A673 (cell line): ENCODE measurements around the gene KCNQ1. TPM values are rescaled to one million over a fixed set of nuclear protein-coding genes. Genes with fewer than 3 reads are reported as not detected.

Source experiments
- BruUV-seq: library from RNA; stranded (reverse); fragments of 400-500 nt; replicated peaks from 2 replicates; lab custom pipeline; 2021; lab: Mats Ljungman, UMichigan
- CTCF ChIA-PET: fragments of 300-600 bp; sonication (Branson Sonifier 250); formaldehyde crosslinking; loops from one replicate; lab custom pipeline; 2022; ENCODE audit warnings: antibody characterized with exemption; lab: Charles Lee
- POLR2A ChIA-PET: fragments of 300-600 bp; sonication (Branson Sonifier 250); formaldehyde crosslinking; loops from one replicate; lab custom pipeline; 2022; ENCODE audit warnings: antibody characterized with exemption; ENCODE audit not compliant: low non-redundant PET; lab: Charles Lee
- DNase-seq: peaks from one replicate; pipeline ENCODE4 v3.0.0-alpha.2; 2015; ENCODE audit warnings: low spot score
- H3K27ac ChIP-seq: fragments of 200-600 bp; sonication (generic); 2 replicates; pipeline ENCODE4 v1.5.1; 2016; ENCODE audit warnings: mixed run types, low read depth, mild to moderate bottlenecking, mixed read lengths, antibody characterized with exemption, low read length; ENCODE audit not compliant: poor library complexity, severe bottlenecking
- H3K27me3 ChIP-seq: fragments of 200-600 bp; sonication (generic); replicated peaks from 2 replicates; pipeline ENCODE4 v1.6.1; 2017; ENCODE audit warnings: mixed run types, low read depth, mild to moderate bottlenecking, mixed read lengths, antibody characterized with exemption, low read length; ENCODE audit not compliant: insufficient read depth, poor library complexity
- H3K36me3 ChIP-seq: fragments of 200-600 bp; sonication (generic); 2 replicates; pipeline ENCODE4 v1.6.1; 2016; ENCODE audit warnings: mixed run types, mild to moderate bottlenecking, mixed read lengths, antibody characterized with exemption, low read length; ENCODE audit not compliant: insufficient read depth, poor library complexity, severe bottlenecking
- H3K4me1 ChIP-seq: fragments of 200-600 bp; sonication (generic); 2 replicates; pipeline ENCODE4 v1.6.1; 2017; ENCODE audit warnings: mixed run types, mild to moderate bottlenecking, mixed read lengths, antibody characterized with exemption, low read length; ENCODE audit not compliant: insufficient read depth, poor library complexity, severe bottlenecking
- H3K4me3 ChIP-seq: fragments of 200-600 bp; sonication (generic); 2 replicates; pipeline ENCODE4 v1.5.1; 2016; ENCODE audit warnings: low read depth, mixed run types, mild to moderate bottlenecking, mixed read lengths, low read length; ENCODE audit not compliant: poor library complexity, severe bottlenecking
- H3K9me3 ChIP-seq: fragments of 200-600 bp; sonication (generic); 2 replicates; pipeline ENCODE4 v1.6.1; 2016; ENCODE audit warnings: mixed run types, low read depth, mild to moderate bottlenecking, mixed read lengths, antibody characterized with exemption, low read length; ENCODE audit not compliant: poor library complexity, severe bottlenecking
- EZH2 ChIP-seq: fragments of 200-600 bp; sonication (generic); IDR thresholded peaks from 2 replicates; pipeline ENCODE4 v1.6.1; 2017; ENCODE audit warnings: borderline replicate concordance, low read depth, mild to moderate bottlenecking, mixed read lengths, antibody characterized with exemption, low read length; ENCODE audit not compliant: poor library complexity, severe bottlenecking
- intact Hi-C: fragments of 100-400 bp; cut with micrococcal nuclease; formaldehyde crosslinking; loops from one replicate; pipeline ENCODE4 v1.10.0; 2022; ENCODE audit not compliant: unreplicated experiment
- total RNA-seq: library from RNA; stranded (reverse); gene quantifications from 2 replicates; pipeline ENCODE4 v1.2.3, GENCODE V29; 2021
- TF ChIP-seq, protein P1 (sequence below): fragments of 300-800, 200-600 bp; sonication (generic); conservative IDR thresholded peaks from 2 replicates; pipeline ENCODE4 v1.5.1; 2017; ENCODE audit warnings: low read depth, mild to moderate bottlenecking, antibody characterized with exemption, low read length, moderate library complexity, mixed read lengths

KCNQ1 gene
- total RNA-seq, 1 experiment from 2014 or later = not detected

DNA sequence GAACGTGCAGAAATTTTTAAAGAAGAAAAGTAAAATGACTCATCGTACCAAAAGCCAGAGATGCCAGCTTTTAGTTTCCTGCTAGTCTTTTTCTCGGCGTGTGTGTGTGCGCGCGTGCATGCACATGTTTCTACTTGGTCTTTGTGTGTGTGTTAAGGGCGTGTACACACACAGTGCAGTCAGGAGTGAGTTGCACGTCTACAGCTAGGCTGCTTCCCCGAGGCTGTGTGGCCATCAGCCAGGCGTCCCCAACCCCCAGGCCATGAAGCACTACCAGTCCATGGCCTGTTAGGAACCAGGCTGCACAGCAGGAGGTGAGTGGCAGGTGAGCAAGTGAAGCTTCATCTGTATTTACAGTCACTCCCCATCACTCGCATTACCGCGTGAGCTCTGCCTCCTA, 36.4 kb downstream of the KCNQ1 start:
- Histone ChIP-seq H3K9me3 (no peaks in the 10 kb centered on the region), H3K27me3 (peaks cover 5% of the 10 kb centered on the region), H3K27ac (no peak overlapping the region), H3K4me3 (no peak overlapping the region), H3K4me1 (no peaks in the 10 kb centered on the region), H3K36me3 (no peaks in the 10 kb centered on the region)
- ChIA-PET POLR2A (no interaction called here), CTCF (no interaction called here)
- no TSS peak for BruUV-seq
- no peak for TF ChIP-seq EZH2
- TF ChIP-seq, protein P1, sequence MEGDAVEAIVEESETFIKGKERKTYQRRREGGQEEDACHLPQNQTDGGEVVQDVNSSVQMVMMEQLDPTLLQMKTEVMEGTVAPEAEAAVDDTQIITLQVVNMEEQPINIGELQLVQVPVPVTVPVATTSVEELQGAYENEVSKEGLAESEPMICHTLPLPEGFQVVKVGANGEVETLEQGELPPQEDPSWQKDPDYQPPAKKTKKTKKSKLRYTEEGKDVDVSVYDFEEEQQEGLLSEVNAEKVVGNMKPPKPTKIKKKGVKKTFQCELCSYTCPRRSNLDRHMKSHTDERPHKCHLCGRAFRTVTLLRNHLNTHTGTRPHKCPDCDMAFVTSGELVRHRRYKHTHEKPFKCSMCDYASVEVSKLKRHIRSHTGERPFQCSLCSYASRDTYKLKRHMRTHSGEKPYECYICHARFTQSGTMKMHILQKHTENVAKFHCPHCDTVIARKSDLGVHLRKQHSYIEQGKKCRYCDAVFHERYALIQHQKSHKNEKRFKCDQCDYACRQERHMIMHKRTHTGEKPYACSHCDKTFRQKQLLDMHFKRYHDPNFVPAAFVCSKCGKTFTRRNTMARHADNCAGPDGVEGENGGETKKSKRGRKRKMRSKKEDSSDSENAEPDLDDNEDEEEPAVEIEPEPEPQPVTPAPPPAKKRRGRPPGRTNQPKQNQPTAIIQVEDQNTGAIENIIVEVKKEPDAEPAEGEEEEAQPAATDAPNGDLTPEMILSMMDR = no peak
- DNase-seq = no peak
- intact Hi-C loops = no loop called here

GRCh38 chr11:2482204-2482603, 37.4 kb downstream of the KCNQ1 start:
- Histone ChIP-seq H3K9me3 (no peaks in the 10 kb centered on the region), H3K4me3 (no peak overlapping the region), H3K27ac (no peak overlapping the region), H3K36me3 (no peaks in the 10 kb centered on the region), H3K4me1 (no peaks in the 10 kb centered on the region), H3K27me3 (peaks cover 5% of the 10 kb centered on the region)
- BruUV-seq = no TSS peak
- POLR2A ChIA-PET = no interaction called here
- CTCF ChIA-PET = no interaction called here
- no peak for DNase-seq
- no peak for TF ChIP-seq EZH2
- TF ChIP-seq, protein P1 = no peak
- intact Hi-C loops = no loop called here

DNA sequence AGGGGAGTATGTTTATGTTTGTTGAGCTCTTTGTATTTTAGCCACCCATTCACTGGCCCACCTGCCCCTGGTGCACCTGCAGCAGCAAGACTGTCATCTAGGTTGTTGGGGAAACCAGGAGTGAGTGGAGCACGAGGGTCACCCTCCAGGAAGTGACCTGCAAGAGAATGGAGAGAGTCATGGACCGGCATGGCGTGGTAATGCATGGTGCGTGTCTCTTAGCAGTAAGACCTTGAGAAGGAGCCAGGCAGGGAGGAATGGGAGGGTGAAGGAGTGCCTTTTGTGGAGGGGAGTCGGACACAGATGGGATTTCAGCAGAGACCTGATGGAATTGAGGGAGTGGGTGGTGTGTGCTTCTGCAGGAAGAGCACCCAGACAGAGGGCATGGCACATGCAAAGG, 37.9 kb downstream of the KCNQ1 start:
- ChIA-PET POLR2A (no interaction called here), CTCF (no interaction called here)
- Histone ChIP-seq H3K27me3 (peaks cover 5% of the 10 kb centered on the region), H3K27ac (no peak overlapping the region), H3K9me3 (peaks cover 2% of the 10 kb centered on the region), H3K4me3 (no peak overlapping the region), H3K36me3 (no peaks in the 10 kb centered on the region), H3K4me1 (no peaks in the 10 kb centered on the region)
- intact Hi-C loops = no loop called here
- no TSS peak for BruUV-seq
- TF ChIP-seq EZH2 = no peak
- TF ChIP-seq, protein P1 = no peak
- no peak for DNase-seq
